Activated CD4-positive, alpha-beta T cell treated with anti-CD3 and anti-CD28 coated beads, Interleukin-2, amount 10 ng/mL, durations not matched to agents 7 days and 5 days (primary cell): ENCODE measurements around the gene TERT. TPM values are rescaled to one million over a fixed set of nuclear protein-coding genes. Genes with fewer than 3 reads are reported as not detected.
"Not testable (repeated sequence)": the region's sequence is repeated elsewhere in the genome, so short reads cannot be mapped to it uniquely, and the experiment has no call there.

Experiments used
- CTCF ChIA-PET: fragments of 350-600 bp; sonication (Branson Sonifier 250); formaldehyde crosslinking; loops from one replicate; lab custom pipeline; 2021; ENCODE audit warnings: antibody characterized with exemption; lab: Charles Lee
- POLR2A ChIA-PET: fragments of 350-600 bp; sonication (Branson Sonifier 250); formaldehyde crosslinking; loops from one replicate; lab custom pipeline; 2021; ENCODE audit warnings: antibody characterized with exemption; lab: Charles Lee
- DNase-seq: peaks from one replicate; pipeline ENCODE4 v3.0.0-alpha.2; 2020
- H3K27ac Mint-ChIP-seq: one replicate; pipeline ENCODE4 v1.8.0; 2021; ENCODE audit warnings: mild to moderate bottlenecking, moderate library complexity, mixed read lengths
- H3K27me3 Mint-ChIP-seq: one replicate; pipeline ENCODE4 v1.8.0; 2021; ENCODE audit warnings: mixed read lengths
- H3K36me3 Mint-ChIP-seq: one replicate; pipeline ENCODE4 v1.8.0; 2021; ENCODE audit warnings: low read depth, mixed read lengths
- H3K4me1 Mint-ChIP-seq: one replicate; pipeline ENCODE4 v1.8.0; 2021; ENCODE audit warnings: mixed read lengths
- H3K4me3 Mint-ChIP-seq: one replicate; pipeline ENCODE4 v1.8.0; 2021; ENCODE audit warnings: mild to moderate bottlenecking, moderate library complexity, mixed read lengths
- H3K9me3 Mint-ChIP-seq: one replicate; pipeline ENCODE4 v1.8.0; 2021; ENCODE audit warnings: mixed read lengths
- total RNA-seq, 2 experiments: library from RNA; stranded (reverse); gene quantifications; one replicate each; pipeline ENCODE4 v1.2.3, GENCODE V29; 2021

TERT gene
- total RNA-seq, 2 experiments from 2014 or later, result 3.4 to 5.6 TPM

GRCh38 chr5:1294206-1294834 lies 548 bp downstream of the TERT start:
- ChIA-PET CTCF (interaction anchor here (0.9 to 1.3 kb wide), 2 partner anchors 33 to 38 kb away, joined by 3 read pairs; no protein-coding TSS in a partner anchor), POLR2A (no interaction called here)
- Mint-ChIP-seq H3K36me3 (no peaks in the 10 kb centered on the region), H3K27me3 (no peaks in the 10 kb centered on the region), H3K27ac (no peak overlapping the region), H3K9me3 (no peaks in the 10 kb centered on the region), H3K4me3 (no peak overlapping the region), H3K4me1 (peaks cover 6% of the 10 kb centered on the region)
- DNase-seq, result no peak

DNA sequence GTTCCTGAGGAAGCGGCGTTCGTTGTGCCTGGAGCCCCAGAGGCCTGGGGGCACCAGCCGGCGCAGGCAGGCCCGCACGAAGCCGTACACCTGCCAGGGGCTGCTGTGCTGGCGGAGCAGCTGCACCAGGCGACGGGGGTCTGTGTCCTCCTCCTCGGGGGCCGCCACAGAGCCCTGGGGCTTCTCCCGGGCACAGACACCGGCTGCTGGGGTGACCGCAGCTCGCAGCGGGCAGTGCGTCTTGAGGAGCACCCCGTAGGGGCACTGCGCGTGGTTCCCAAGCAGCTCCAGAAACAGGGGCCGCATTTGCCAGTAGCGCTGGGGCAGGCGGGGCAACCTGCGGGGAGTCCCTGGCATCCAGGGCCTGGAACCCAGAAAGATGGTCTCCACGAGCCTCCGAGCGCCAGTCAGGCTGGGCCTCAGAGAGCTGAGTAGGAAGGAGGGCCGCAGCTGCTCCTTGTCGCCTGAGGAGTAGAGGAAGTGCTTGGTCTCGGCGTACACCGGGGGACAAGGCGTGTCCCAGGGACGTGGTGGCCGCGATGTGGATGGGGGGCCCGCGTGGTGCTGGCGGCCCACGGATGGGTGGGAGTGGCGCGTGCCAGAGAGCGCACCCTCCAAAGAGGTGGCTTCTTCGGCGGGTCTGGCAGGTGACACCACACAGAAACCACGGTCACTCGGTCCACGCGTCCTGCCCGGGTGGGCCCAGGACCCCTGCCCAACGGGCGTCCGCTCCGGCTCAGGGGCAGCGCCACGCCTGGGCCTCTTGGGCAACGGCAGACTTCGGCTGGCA lies 1.3 kb downstream of the TERT start:
- Mint-ChIP-seq H3K27ac (no peak overlapping the region), H3K27me3 (no peaks in the 10 kb centered on the region), H3K36me3 (peaks cover 1% of the 10 kb centered on the region), H3K4me3 (peak overlapping the region; percentile 27), H3K9me3 (no peaks in the 10 kb centered on the region), H3K4me1 (peaks cover 6% of the 10 kb centered on the region)
- DNase-seq, result no peak
- ChIA-PET POLR2A (no interaction called here), CTCF (interaction anchor here (0.9 to 1.3 kb wide), 2 partner anchors 33 to 38 kb away, joined by 3 read pairs; no protein-coding TSS in a partner anchor)

DNA sequence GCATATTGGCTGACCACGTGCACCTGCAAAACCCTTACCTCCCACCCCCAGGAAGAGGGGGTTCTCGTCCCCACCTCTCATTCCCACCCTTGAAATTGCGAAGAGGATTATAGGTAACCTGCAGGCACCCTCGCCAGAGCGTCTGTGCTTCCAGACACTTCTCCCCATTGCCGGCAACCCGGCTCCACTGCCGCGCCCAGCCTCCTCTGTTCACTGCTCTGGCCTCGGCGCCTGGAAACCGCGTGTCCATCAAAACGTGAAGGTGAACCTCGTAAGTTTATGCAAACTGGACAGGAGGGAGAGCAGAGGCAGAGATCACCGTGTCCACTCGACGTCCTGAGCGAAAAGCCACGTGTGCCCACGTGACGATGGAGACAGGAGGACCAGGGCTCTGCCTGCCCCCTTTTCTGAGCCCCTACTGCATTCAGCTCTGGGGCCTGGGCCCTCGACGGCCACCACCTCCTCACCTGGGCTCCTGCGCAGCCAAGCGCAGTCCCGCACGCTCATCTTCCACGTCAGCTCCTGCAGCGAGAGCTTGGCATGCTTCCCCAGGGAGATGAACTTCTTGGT lies 1.9 kb downstream of the TERT start:
- Mint-ChIP-seq H3K36me3 (peaks cover 8% of the 10 kb centered on the region), H3K4me3 (peak overlapping the region; percentile 32), H3K27ac (peak overlapping the region; percentile 36), H3K9me3 (peaks cover 5% of the 10 kb centered on the region), H3K27me3 (no peaks in the 10 kb centered on the region), H3K4me1 (peaks cover 6% of the 10 kb centered on the region)
- ChIA-PET POLR2A (no interaction called here), CTCF (no interaction called here)
- DNase-seq, result no peak

GRCh38 chr5:1292139-1292538 lies 2.7 kb downstream of the TERT start:
- DNase-seq, result no peak
- H3K9me3 Mint-ChIP-seq, result peaks cover 8% of the 10 kb centered on the region
- no peak overlapping the region for H3K27ac Mint-ChIP-seq
- no peaks in the 10 kb centered on the region for H3K27me3 Mint-ChIP-seq
- CTCF ChIA-PET, result no interaction called here
- POLR2A ChIA-PET, result no interaction called here
- H3K4me3 Mint-ChIP-seq, result no peak overlapping the region
- peaks cover 6% of the 10 kb centered on the region for H3K4me1 Mint-ChIP-seq
- H3K36me3 Mint-ChIP-seq, result peaks cover 11% of the 10 kb centered on the region

GRCh38 chr5:1291611-1292080 lies 3.2 kb downstream of the TERT start:
- Mint-ChIP-seq H3K4me1 (peaks cover 6% of the 10 kb centered on the region), H3K9me3 (peaks cover 8% of the 10 kb centered on the region), H3K4me3 (no peak overlapping the region), H3K36me3 (peaks cover 11% of the 10 kb centered on the region), H3K27ac (no peak overlapping the region), H3K27me3 (no peaks in the 10 kb centered on the region)
- ChIA-PET POLR2A (no interaction called here), CTCF (no interaction called here)
- no peak for DNase-seq

- H3K27me3 Mint-ChIP-seq, H3K4me1 Mint-ChIP-seq, DNase-seq, POLR2A ChIA-PET, CTCF ChIA-PET, H3K27ac Mint-ChIP-seq, H3K4me3 Mint-ChIP-seq, H3K9me3 Mint-ChIP-seq: not testable (repeated sequence)
- peaks cover 11% of the 10 kb centered on the region for H3K36me3 Mint-ChIP-seq
Observed at GRCh38 chr5:1290956-1291355, 3.9 kb downstream of the TERT start.

- DNase-seq, CTCF ChIA-PET: not testable (repeated sequence)
Observed at GRCh38 chr5:1289559-1289958, 5.3 kb downstream of the TERT start.

DNA sequence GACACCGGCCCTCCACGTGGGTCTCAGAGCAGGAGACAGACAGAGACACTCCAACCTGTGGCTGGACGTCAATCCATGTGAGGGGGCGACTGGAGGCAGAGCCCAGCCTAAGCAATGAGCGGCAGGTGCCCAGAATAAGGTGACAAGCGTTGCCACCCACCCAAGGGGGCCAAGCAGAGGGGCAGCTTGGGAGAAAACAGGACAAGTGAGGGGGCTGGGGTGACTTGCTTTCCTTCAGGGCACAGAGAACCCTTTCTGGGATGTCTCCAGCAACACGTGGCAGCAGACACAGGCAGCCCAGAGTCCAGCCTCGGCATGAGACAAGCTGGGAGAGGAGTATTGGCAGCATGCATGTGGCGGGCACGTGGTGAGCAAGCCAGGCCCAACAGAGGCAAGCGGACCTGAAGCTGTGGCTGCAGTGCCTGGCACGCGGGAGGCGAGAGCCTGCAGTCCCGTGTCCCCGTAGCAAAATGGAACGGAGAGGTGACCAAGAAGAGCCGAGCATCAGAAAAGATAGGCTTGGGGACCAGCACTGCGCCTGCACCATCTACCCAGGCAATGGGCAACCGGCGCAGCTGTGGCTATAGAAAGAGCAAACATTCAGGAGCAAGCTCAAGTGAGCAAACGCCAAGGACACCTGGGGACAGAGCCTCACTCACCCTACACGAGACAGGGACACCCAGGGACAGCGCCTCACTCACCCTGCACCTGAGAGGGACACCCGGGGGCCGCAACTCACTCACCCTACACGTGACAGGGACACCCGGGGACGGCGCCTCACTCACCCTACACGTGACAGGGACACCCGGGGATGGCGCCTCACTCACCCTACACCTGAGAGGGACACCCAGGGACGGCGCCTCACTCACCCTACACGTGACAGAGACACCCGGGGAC lies 6.2 kb downstream of the TERT start:
- H3K9me3 Mint-ChIP-seq, result peaks cover 8% of the 10 kb centered on the region
- H3K4me3 Mint-ChIP-seq, result no peak overlapping the region
- H3K36me3 Mint-ChIP-seq, result peaks cover 11% of the 10 kb centered on the region
- ChIA-PET POLR2A (no interaction called here), CTCF (no interaction called here)
- H3K27ac Mint-ChIP-seq, result no peak overlapping the region
- H3K27me3 Mint-ChIP-seq, result no peaks in the 10 kb centered on the region
- H3K4me1 Mint-ChIP-seq, result peaks cover 2% of the 10 kb centered on the region
- no peak for DNase-seq

More at GRCh38 chr5:1289559-1289958, 5.3 kb downstream of the TERT start:
- H3K9me3 Mint-ChIP-seq, H3K4me1 Mint-ChIP-seq, H3K27ac Mint-ChIP-seq, H3K27me3 Mint-ChIP-seq, POLR2A ChIA-PET, H3K4me3 Mint-ChIP-seq: not testable (repeated sequence)
- peaks cover 11% of the 10 kb centered on the region for H3K36me3 Mint-ChIP-seq

GRCh38 chr5:1285883-1286291 lies 9.0 kb downstream of the TERT start:
- H3K9me3 Mint-ChIP-seq, result peaks cover 8% of the 10 kb centered on the region
- peak overlapping the region; percentile 47 for H3K27ac Mint-ChIP-seq
- peaks cover 11% of the 10 kb centered on the region for H3K36me3 Mint-ChIP-seq
- no peak for DNase-seq
- POLR2A ChIA-PET, result no interaction called here
- H3K4me1 Mint-ChIP-seq, result no peaks in the 10 kb centered on the region
- CTCF ChIA-PET, result no interaction called here
- no peaks in the 10 kb centered on the region for H3K27me3 Mint-ChIP-seq
- H3K4me3 Mint-ChIP-seq, result no peak overlapping the region

- POLR2A ChIA-PET, result no interaction called here
- Mint-ChIP-seq H3K4me1 (no peaks in the 10 kb centered on the region), H3K27me3 (no peaks in the 10 kb centered on the region), H3K4me3 (no peak overlapping the region), H3K27ac (no peak overlapping the region), H3K36me3 (peaks cover 11% of the 10 kb centered on the region), H3K9me3 (peaks cover 8% of the 10 kb centered on the region)
- DNase-seq, result no peak
- CTCF ChIA-PET, result interaction anchor here (0.7 kb wide), 1 partner anchor 546 kb away, joined by 4 read pairs; no protein-coding TSS in a partner anchor
Observed at GRCh38 chr5:1285141-1285540, 9.7 kb downstream of the TERT start.

DNA sequence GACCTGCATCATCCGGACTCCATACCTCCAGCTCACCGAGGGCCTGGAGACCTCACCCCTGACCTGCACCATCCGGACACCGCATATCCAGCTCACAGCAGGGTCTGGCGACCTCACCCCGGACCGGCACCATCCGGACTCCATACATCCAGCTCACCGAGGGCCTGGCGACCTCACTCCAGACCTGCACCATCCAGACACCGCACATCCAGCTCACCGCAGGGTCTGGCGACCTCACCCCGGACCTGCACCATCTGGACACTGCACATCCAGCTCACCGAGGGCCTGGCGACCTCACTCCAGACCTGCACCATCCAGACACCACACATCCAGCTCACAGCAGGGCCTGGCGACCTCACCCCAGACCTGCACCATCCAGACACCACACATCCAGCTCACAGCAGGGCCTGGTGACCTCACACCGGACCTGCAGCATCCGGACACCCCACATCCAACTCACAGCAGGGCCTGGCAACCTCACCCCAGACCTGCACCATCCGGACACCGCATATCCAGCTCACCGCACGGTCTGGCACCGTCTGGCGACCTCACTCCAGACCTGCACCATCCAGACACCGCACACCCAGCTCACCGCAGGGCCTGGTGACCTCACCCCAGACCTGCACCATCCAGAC lies 10.4 kb downstream of the TERT start:
- H3K4me3 Mint-ChIP-seq, DNase-seq, POLR2A ChIA-PET, H3K27ac Mint-ChIP-seq, H3K27me3 Mint-ChIP-seq, H3K9me3 Mint-ChIP-seq, H3K4me1 Mint-ChIP-seq: not testable (repeated sequence)
- peaks cover 11% of the 10 kb centered on the region for H3K36me3 Mint-ChIP-seq
- CTCF ChIA-PET, result interaction anchor here (0.7 kb wide), 1 partner anchor 547 kb away, joined by 4 read pairs; no protein-coding TSS in a partner anchor

GRCh38 chr5:1283729-1284041 lies 11.2 kb downstream of the TERT start:
- H3K27me3 Mint-ChIP-seq, CTCF ChIA-PET, H3K9me3 Mint-ChIP-seq, H3K4me3 Mint-ChIP-seq, H3K27ac Mint-ChIP-seq, DNase-seq, H3K4me1 Mint-ChIP-seq, POLR2A ChIA-PET: not testable (repeated sequence)
- peaks cover 10% of the 10 kb centered on the region for H3K36me3 Mint-ChIP-seq
